Stimulated activated naive CD8-positive, alpha-beta T cell treated with anti-CD3 and anti-CD28 coated beads, Interleukin-15, amount 100 ng/mL, for 72 hours (primary cell): ENCODE data around the gene KCTD11.

ENCODE experiments used
- ATAC-seq: fragments of 150-1000 bp; cut with Tn5 transposase; 2 replicates; pipeline ENCODE4 v1.10.0; 2021; ENCODE audit warnings: mild to moderate bottlenecking, moderate library complexity
- DNase-seq, 2 donors: peaks; one replicate each; pipeline ENCODE4 v3.0.0; 2021 to 2022
- H3K27ac Mint-ChIP-seq, 2 donors: one replicate each; pipeline ENCODE4 v1.8.0; 2022; ENCODE audit warnings: mild to moderate bottlenecking in 2 of 2, mixed read lengths in 2 of 2, moderate library complexity in 2 of 2
- H3K27me3 Mint-ChIP-seq: one replicate; pipeline ENCODE4 v1.8.0; 2022; ENCODE audit warnings: mixed read lengths
- H3K4me1 Mint-ChIP-seq: one replicate; pipeline ENCODE4 v1.8.0; 2022; ENCODE audit warnings: mild to moderate bottlenecking, mixed read lengths
- H3K4me3 Mint-ChIP-seq, 2 donors: one replicate each; pipeline ENCODE4 v1.8.0; 2022; ENCODE audit warnings: mild to moderate bottlenecking in 2 of 2, mixed read lengths in 2 of 2, moderate library complexity in 1 of 2
- H3K9me3 Mint-ChIP-seq, 2 donors: one replicate each; pipeline ENCODE4 v1.8.0; 2022; ENCODE audit warnings: mixed read lengths in 2 of 2

KCTD11 gene

GRCh38 chr17:7393613-7394451 lies 41.9 kb downstream of the KCTD11 start:
- Mint-ChIP-seq H3K4me1 (peaks cover 49% of the 10 kb centered on the region), H3K9me3 (no peaks in the 10 kb centered on the region), H3K27me3 (no peaks in the 10 kb centered on the region), H3K4me3 (peak overlapping the region; percentile 89 to 92), H3K27ac (peak overlapping the region; percentile 80 to 96)
- peak; percentile 35 to 69 for DNase-seq
- peak; percentile 72 for ATAC-seq

GRCh38 chr17:7394452-7395191 lies 42.7 kb downstream of the KCTD11 start, which contains the start of gene PLSCR3:
Gene PLSCR3 (minus strand): TSS chr17:7394525. CDS start chr17:7394110, 415 bp downstream.
- Mint-ChIP-seq H3K4me3 (peak within 1 kb of the TSS; percentile 89 to 92), H3K4me1 (peaks cover 49% of the 10 kb centered on the region), H3K27ac (peak within 1 kb of the TSS; percentile 96 to 99), H3K9me3 (no peaks in the 10 kb centered on the region), H3K27me3 (no peaks in the 10 kb centered on the region)
- DNase-seq (peak; percentile 81 to 87), ATAC-seq (peak; percentile 91)

- Mint-ChIP-seq H3K27me3 (no peaks in the 10 kb centered on the region), H3K4me3 (no peak overlapping the region), H3K9me3 (no peaks in the 10 kb centered on the region), H3K4me1 (peaks cover 36% of the 10 kb centered on the region), H3K27ac (no peak overlapping the region)
- no peak for ATAC-seq
- DNase-seq: no peak
These were observed 44.2 kb downstream of the KCTD11 start for GRCh38 chr17:7396147-7396546.

- no peak overlapping the region for H3K4me3 Mint-ChIP-seq
- no peak for DNase-seq
- no peaks in the 10 kb centered on the region for H3K9me3 Mint-ChIP-seq
- H3K27me3 Mint-ChIP-seq: no peaks in the 10 kb centered on the region
- peaks cover 21% of the 10 kb centered on the region for H3K4me1 Mint-ChIP-seq
- no peak for ATAC-seq
- H3K27ac Mint-ChIP-seq: no peak overlapping the region
These were observed 46.6 kb downstream of the KCTD11 start for GRCh38 chr17:7398612-7399011.

- Mint-ChIP-seq H3K27me3 (peaks cover 10% of the 10 kb centered on the region), H3K4me3 (peak overlapping the region; percentile 89 to 99), H3K27ac (peak overlapping the region; percentile 23 to 97), H3K4me1 (peaks cover 28% of the 10 kb centered on the region), H3K9me3 (no peaks in the 10 kb centered on the region)
- DNase-seq (no peak), ATAC-seq (no peak)
These were observed 51.2 kb downstream of the KCTD11 start for GRCh38 chr17:7403043-7403726.

- ATAC-seq (peak; percentile 61), DNase-seq (no peak)
- Mint-ChIP-seq H3K4me1 (peaks cover 28% of the 10 kb centered on the region), H3K9me3 (no peaks in the 10 kb centered on the region), H3K27ac (peak overlapping the region; percentile 94 to 97), H3K4me3 (peak overlapping the region; percentile 89 to 99), H3K27me3 (peaks cover 10% of the 10 kb centered on the region)
These were observed 51.7 kb downstream of the KCTD11 start for GRCh38 chr17:7403727-7403976.

- H3K4me3 Mint-ChIP-seq: peak within 1 kb of the TSS; percentile 89 to 99
These were observed 52.2 kb downstream of the KCTD11 start, which contains the start of gene TMEM256 for GRCh38 chr17:7403977-7404736. Gene TMEM256 (minus strand): TSS chr17:7404097. CDS start chr17:7404084, 13 bp downstream.

More at GRCh38 chr17:7403977-7404736, 52.2 kb downstream of the KCTD11 start, which contains the start of gene TMEM256:
- Mint-ChIP-seq H3K9me3 (no peaks in the 10 kb centered on the region), H3K27ac (peak within 1 kb of the TSS; percentile 94 to 97), H3K27me3 (peaks cover 10% of the 10 kb centered on the region), H3K4me1 (peaks cover 31% of the 10 kb centered on the region)
- peak; percentile 94 for ATAC-seq
- DNase-seq: peak; percentile 91 to 96
